Measurements from ENCODE around the gene SLC1A2. TPM values are rescaled to one million over a fixed set of nuclear protein-coding genes. Genes with fewer than 3 reads are reported as not detected.

Gene SLC1A2
- total RNA-seq, 1 donor from 2014 or later, result 4.9 TPM

GRCh38 chr11:35232891-35233330, 186.4 kb downstream of the SLC1A2 start:
- no peak for DNase-seq (ENCODE audit: low spot score)
- H2AFZ ChIP-seq (replicated peaks), result no peak overlapping the region
- Mint-ChIP-seq H3K9me3 (peaks cover 5% of the 10 kb centered on the region), H3K4me3 (no peak overlapping the region), H3K36me3 (no peaks in the 10 kb centered on the region), H3K27ac (no peak overlapping the region), H3K4me1 (peaks cover 20% of the 10 kb centered on the region), H3K27me3 (ENCODE audit: insufficient read depth, low read depth) (peaks cover under 1% of the 10 kb centered on the region)
- no peaks in the 10 kb centered on the region for H3K9me3 ChIP-seq (ENCODE audit: low read depth)
- no peaks in the 10 kb centered on the region for H3K79me2 ChIP-seq (ENCODE audit: low read depth)
- no peak overlapping the region for H3K9ac ChIP-seq
- H3K4me2 ChIP-seq, result no peak overlapping the region
- H3F3A ChIP-seq (ENCODE audit: low read depth), result no peaks in the 10 kb centered on the region
- H3K4me3 ChIP-seq, result no peak overlapping the region
- H3K4me1 ChIP-seq, result peaks cover 20% of the 10 kb centered on the region
- H3K36me3 ChIP-seq, result no peaks in the 10 kb centered on the region
- no peaks in the 10 kb centered on the region for H4K20me1 ChIP-seq (ENCODE audit: low read depth)
- H3K27ac ChIP-seq, result no peak overlapping the region
- TF ChIP-seq EZH2phosphoT487 (IDR thresholded peaks at IDR 0.05) (no peak), EZH2 (IDR thresholded peaks at IDR 0.05) (no peak)
- TF ChIP-seq, protein P1, sequence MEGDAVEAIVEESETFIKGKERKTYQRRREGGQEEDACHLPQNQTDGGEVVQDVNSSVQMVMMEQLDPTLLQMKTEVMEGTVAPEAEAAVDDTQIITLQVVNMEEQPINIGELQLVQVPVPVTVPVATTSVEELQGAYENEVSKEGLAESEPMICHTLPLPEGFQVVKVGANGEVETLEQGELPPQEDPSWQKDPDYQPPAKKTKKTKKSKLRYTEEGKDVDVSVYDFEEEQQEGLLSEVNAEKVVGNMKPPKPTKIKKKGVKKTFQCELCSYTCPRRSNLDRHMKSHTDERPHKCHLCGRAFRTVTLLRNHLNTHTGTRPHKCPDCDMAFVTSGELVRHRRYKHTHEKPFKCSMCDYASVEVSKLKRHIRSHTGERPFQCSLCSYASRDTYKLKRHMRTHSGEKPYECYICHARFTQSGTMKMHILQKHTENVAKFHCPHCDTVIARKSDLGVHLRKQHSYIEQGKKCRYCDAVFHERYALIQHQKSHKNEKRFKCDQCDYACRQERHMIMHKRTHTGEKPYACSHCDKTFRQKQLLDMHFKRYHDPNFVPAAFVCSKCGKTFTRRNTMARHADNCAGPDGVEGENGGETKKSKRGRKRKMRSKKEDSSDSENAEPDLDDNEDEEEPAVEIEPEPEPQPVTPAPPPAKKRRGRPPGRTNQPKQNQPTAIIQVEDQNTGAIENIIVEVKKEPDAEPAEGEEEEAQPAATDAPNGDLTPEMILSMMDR (IDR thresholded peaks at IDR 0.05), result no peak
- H3K27me3 ChIP-seq, result no peaks in the 10 kb centered on the region

DNA sequence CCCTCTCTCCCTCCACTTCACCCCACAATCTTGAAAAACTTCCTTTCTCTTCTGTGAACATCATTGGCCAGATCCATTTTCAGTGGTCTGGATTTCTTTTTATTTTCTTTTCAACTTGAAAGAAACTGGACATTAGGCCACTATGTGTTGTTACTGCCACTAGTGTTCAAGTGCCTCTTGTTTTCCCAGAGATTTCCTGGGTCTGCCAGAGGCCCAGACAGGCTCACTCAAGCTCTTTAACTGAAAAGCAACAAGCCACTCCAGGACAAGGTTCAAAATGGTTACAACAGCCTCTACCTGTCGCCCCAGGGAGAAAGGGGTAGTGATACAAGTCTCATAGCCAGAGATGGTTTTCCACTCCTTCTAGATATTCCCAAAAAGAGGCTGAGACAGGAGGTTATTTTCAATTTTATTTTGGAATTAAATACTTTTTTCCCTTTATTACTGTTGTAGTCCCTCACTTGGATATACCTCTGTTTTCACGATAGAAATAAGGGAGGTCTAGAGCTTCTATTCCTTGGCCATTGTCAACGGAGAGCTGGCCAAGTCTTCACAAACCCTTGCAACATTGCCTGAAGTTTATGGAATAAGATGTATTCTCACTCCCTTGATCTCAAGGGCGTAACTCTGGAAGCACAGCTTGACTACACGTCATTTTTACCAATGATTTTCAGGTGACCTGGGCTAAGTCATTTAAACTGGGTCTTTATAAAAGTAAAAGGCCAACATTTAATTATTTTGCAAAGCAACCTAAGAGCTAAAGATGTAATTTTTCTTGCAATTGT, 188.1 kb downstream of the SLC1A2 start:
- H3K36me3 Mint-ChIP-seq, result no peaks in the 10 kb centered on the region
- DNase-seq (ENCODE audit: low spot score), result no peak
- H3K9ac ChIP-seq, result no peak overlapping the region
- no peaks in the 10 kb centered on the region for H3F3A ChIP-seq (ENCODE audit: low read depth)
- no peak overlapping the region for H3K27ac Mint-ChIP-seq
- no peaks in the 10 kb centered on the region for H3K9me3 ChIP-seq (ENCODE audit: low read depth)
- H3K27me3 ChIP-seq, result no peaks in the 10 kb centered on the region
- no peak for TF ChIP-seq EZH2 (IDR thresholded peaks at IDR 0.05)
- TF ChIP-seq EZH2phosphoT487 (IDR thresholded peaks at IDR 0.05), result no peak
- TF ChIP-seq, protein P1 (IDR thresholded peaks at IDR 0.05), result no peak
- no peak overlapping the region for H3K27ac ChIP-seq
- H4K20me1 ChIP-seq (ENCODE audit: low read depth), result no peaks in the 10 kb centered on the region
- H3K4me2 ChIP-seq, result no peak overlapping the region
- no peak overlapping the region for H3K4me3 ChIP-seq
- no peaks in the 10 kb centered on the region for H3K36me3 ChIP-seq
- no peaks in the 10 kb centered on the region for H3K79me2 ChIP-seq (ENCODE audit: low read depth)
- H3K4me1 ChIP-seq, result peaks cover 18% of the 10 kb centered on the region
- no peak overlapping the region for H2AFZ ChIP-seq (replicated peaks)
- no peaks in the 10 kb centered on the region for H3K27me3 Mint-ChIP-seq (ENCODE audit: insufficient read depth, low read depth)
- H3K9me3 Mint-ChIP-seq, result peaks cover 5% of the 10 kb centered on the region
- H3K4me3 Mint-ChIP-seq, result no peak overlapping the region
- H3K4me1 Mint-ChIP-seq, result peaks cover 12% of the 10 kb centered on the region

- H3F3A ChIP-seq (ENCODE audit: low read depth), result no peaks in the 10 kb centered on the region
- no peak overlapping the region for H3K9ac ChIP-seq
- DNase-seq (ENCODE audit: low spot score), result no peak
- H4K20me1 ChIP-seq (ENCODE audit: low read depth), result no peaks in the 10 kb centered on the region
- no peak overlapping the region for H2AFZ ChIP-seq (replicated peaks)
- H3K4me3 ChIP-seq, result no peak overlapping the region
- no peaks in the 10 kb centered on the region for H3K36me3 ChIP-seq
- peak overlapping the region; percentile 44 for H3K4me2 ChIP-seq
- H3K9me3 Mint-ChIP-seq, result peaks cover 5% of the 10 kb centered on the region
- H3K9me3 ChIP-seq (ENCODE audit: low read depth), result no peaks in the 10 kb centered on the region
- no peaks in the 10 kb centered on the region for H3K36me3 Mint-ChIP-seq
- H3K79me2 ChIP-seq (ENCODE audit: low read depth), result no peaks in the 10 kb centered on the region
- H3K27ac ChIP-seq, result no peak overlapping the region
- H3K27me3 Mint-ChIP-seq (ENCODE audit: insufficient read depth, low read depth), result no peaks in the 10 kb centered on the region
- no peak for TF ChIP-seq EZH2phosphoT487 (IDR thresholded peaks at IDR 0.05)
- no peak for TF ChIP-seq EZH2 (IDR thresholded peaks at IDR 0.05)
- no peak overlapping the region for H3K27ac Mint-ChIP-seq
- H3K4me1 Mint-ChIP-seq, result peaks cover 12% of the 10 kb centered on the region
- no peak overlapping the region for H3K4me3 Mint-ChIP-seq
- H3K4me1 ChIP-seq, result peaks cover 18% of the 10 kb centered on the region
- no peaks in the 10 kb centered on the region for H3K27me3 ChIP-seq
Observed at GRCh38 chr11:35230388-35230787, 189.0 kb downstream of the SLC1A2 start.

- H3K9ac ChIP-seq, result no peak overlapping the region
- H4K20me1 ChIP-seq (ENCODE audit: low read depth), result no peaks in the 10 kb centered on the region
- Mint-ChIP-seq H3K27me3 (ENCODE audit: insufficient read depth, low read depth) (peaks cover 6% of the 10 kb centered on the region), H3K4me3 (no peak overlapping the region), H3K9me3 (no peaks in the 10 kb centered on the region), H3K36me3 (no peaks in the 10 kb centered on the region), H3K27ac (no peak overlapping the region), H3K4me1 (peaks cover 20% of the 10 kb centered on the region)
- no peak overlapping the region for H3K27ac ChIP-seq
- no peak for DNase-seq (ENCODE audit: low spot score)
- H3K4me3 ChIP-seq, result no peak overlapping the region
- no peaks in the 10 kb centered on the region for H3K79me2 ChIP-seq (ENCODE audit: low read depth)
- TF ChIP-seq, protein P1 (IDR thresholded peaks at IDR 0.05), result no peak
- TF ChIP-seq EZH2 (IDR thresholded peaks at IDR 0.05) (no peak), EZH2phosphoT487 (IDR thresholded peaks at IDR 0.05) (no peak)
- H3K9me3 ChIP-seq (ENCODE audit: low read depth), result no peaks in the 10 kb centered on the region
- H3K36me3 ChIP-seq, result no peaks in the 10 kb centered on the region
- H3K27me3 ChIP-seq, result no peaks in the 10 kb centered on the region
- no peak overlapping the region for H2AFZ ChIP-seq (replicated peaks)
- peaks cover 18% of the 10 kb centered on the region for H3K4me1 ChIP-seq
- no peaks in the 10 kb centered on the region for H3F3A ChIP-seq (ENCODE audit: low read depth)
- H3K4me2 ChIP-seq, result no peak overlapping the region
Observed at GRCh38 chr11:35228328-35228725, 191.0 kb downstream of the SLC1A2 start.

Data from neural progenitor cell (in vitro differentiated cells).